ENCODE measurements around the gene GPC6. TPM values are rescaled to one million over a fixed set of nuclear protein-coding genes. Genes with fewer than 3 reads are reported as not detected.

The GPC6 gene
- polyA plus RNA-seq, 1 donor from 2014 or later, result 9.0 TPM

DNA sequence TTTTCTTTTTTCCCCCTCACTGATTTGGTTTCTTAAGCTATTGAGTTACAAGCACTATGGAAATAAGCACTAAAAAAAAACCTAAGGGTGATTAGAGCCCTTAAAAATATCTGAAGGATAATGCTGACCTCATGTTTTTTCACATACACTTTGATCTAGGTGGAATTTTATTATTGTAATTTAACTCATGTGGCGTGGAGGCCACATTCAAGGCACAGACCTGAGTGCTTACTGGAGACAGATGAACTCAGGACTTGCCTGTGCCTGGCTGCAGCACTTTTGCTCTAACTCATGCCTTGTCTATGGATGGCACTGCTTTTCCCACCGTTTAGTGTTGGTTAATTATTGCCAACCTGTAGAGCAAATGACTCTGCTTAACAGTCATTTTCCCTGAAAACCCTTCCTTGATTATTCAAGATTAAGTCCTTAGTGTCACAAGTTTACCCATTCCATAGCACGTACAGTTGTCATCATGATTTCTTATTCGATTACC lies 541.4 kb downstream of the GPC6 start:
- Histone ChIP-seq H3K9ac (ENCODE audit: low read length) (no peak overlapping the region), H3K4me2 (ENCODE audit: low read length) (no peak overlapping the region), H3K9me2 (ENCODE audit: insufficient read depth, low read length) (peaks cover 5% of the 10 kb centered on the region), H3K79me2 (replicated peaks; ENCODE audit: insufficient read depth, low read length) (no peaks in the 10 kb centered on the region), H3F3A (ENCODE audit: insufficient read depth, low read length, poor library complexity, severe bottlenecking) (no peaks in the 10 kb centered on the region), H2AFZ (ENCODE audit: low read depth, low read length) (no peak overlapping the region), H3K36me3 (ENCODE audit: insufficient read depth, low read length) (no peaks in the 10 kb centered on the region), H3K27me3 (ENCODE audit: insufficient read depth, low read depth, low read length) (no peaks in the 10 kb centered on the region), H3K9me3 (ENCODE audit: low read length) (no peaks in the 10 kb centered on the region), H4K20me1 (ENCODE audit: insufficient read depth) (no peaks in the 10 kb centered on the region), H3K27ac (ENCODE audit: low read length) (no peak overlapping the region), H3K4me3 (ENCODE audit: low read length) (no peak overlapping the region)
- TF ChIP-seq, protein P1, sequence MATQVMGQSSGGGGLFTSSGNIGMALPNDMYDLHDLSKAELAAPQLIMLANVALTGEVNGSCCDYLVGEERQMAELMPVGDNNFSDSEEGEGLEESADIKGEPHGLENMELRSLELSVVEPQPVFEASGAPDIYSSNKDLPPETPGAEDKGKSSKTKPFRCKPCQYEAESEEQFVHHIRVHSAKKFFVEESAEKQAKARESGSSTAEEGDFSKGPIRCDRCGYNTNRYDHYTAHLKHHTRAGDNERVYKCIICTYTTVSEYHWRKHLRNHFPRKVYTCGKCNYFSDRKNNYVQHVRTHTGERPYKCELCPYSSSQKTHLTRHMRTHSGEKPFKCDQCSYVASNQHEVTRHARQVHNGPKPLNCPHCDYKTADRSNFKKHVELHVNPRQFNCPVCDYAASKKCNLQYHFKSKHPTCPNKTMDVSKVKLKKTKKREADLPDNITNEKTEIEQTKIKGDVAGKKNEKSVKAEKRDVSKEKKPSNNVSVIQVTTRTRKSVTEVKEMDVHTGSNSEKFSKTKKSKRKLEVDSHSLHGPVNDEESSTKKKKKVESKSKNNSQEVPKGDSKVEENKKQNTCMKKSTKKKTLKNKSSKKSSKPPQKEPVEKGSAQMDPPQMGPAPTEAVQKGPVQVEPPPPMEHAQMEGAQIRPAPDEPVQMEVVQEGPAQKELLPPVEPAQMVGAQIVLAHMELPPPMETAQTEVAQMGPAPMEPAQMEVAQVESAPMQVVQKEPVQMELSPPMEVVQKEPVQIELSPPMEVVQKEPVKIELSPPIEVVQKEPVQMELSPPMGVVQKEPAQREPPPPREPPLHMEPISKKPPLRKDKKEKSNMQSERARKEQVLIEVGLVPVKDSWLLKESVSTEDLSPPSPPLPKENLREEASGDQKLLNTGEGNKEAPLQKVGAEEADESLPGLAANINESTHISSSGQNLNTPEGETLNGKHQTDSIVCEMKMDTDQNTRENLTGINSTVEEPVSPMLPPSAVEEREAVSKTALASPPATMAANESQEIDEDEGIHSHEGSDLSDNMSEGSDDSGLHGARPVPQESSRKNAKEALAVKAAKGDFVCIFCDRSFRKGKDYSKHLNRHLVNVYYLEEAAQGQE (IDR thresholded peaks at IDR 0.05; ENCODE audit: borderline replicate concordance), result no peak
- TF ChIP-seq TAF1 (IDR thresholded peaks at IDR 0.05; ENCODE audit: low read depth) (no peak), SMC3 (conservative IDR thresholded peaks at IDR 0.05; ENCODE audit: poor library complexity) (no peak), POLR2AphosphoS5 (IDR thresholded peaks at IDR 0.05) (no peak), EZH2 (IDR thresholded peaks at IDR 0.05; ENCODE audit: borderline replicate concordance, insufficient read depth, low read length, poor library complexity, severe bottlenecking) (no peak), RAD21 (conservative IDR thresholded peaks at IDR 0.05) (no peak), MXI1 (conservative IDR thresholded peaks at IDR 0.05; ENCODE audit: poor library complexity, severe bottlenecking) (no peak)
- TF ChIP-seq, protein P2, sequence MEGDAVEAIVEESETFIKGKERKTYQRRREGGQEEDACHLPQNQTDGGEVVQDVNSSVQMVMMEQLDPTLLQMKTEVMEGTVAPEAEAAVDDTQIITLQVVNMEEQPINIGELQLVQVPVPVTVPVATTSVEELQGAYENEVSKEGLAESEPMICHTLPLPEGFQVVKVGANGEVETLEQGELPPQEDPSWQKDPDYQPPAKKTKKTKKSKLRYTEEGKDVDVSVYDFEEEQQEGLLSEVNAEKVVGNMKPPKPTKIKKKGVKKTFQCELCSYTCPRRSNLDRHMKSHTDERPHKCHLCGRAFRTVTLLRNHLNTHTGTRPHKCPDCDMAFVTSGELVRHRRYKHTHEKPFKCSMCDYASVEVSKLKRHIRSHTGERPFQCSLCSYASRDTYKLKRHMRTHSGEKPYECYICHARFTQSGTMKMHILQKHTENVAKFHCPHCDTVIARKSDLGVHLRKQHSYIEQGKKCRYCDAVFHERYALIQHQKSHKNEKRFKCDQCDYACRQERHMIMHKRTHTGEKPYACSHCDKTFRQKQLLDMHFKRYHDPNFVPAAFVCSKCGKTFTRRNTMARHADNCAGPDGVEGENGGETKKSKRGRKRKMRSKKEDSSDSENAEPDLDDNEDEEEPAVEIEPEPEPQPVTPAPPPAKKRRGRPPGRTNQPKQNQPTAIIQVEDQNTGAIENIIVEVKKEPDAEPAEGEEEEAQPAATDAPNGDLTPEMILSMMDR (IDR thresholded peaks at IDR 0.05; ENCODE audit: poor library complexity, severe bottlenecking), result no peak

DNA sequence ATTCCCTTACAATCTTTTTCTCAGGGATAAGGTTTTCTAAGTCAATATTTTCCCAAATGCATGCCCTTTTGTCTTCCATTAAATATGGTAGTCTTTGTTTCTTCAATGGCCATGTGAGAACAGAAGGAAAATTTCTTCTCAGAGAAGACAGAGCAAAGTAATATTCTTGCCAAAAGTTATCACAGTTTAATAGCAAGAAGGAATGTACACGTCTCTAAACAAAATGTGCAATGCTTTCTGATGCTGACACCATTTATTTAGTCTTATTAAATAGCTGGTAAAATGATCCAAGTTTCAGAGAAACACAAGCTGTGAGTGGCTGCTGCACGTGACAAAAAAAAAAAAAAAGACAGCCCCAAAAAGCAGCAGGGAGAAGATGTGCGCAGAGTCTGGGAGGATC lies 542.5 kb downstream of the GPC6 start:
- H3K4me2 ChIP-seq (ENCODE audit: low read length), result no peak overlapping the region
- no peaks in the 10 kb centered on the region for H3F3A ChIP-seq (ENCODE audit: insufficient read depth, low read length, poor library complexity, severe bottlenecking)
- H3K4me3 ChIP-seq (ENCODE audit: low read length), result no peak overlapping the region
- H3K79me2 ChIP-seq (replicated peaks; ENCODE audit: insufficient read depth, low read length), result no peaks in the 10 kb centered on the region
- H3K27ac ChIP-seq (ENCODE audit: low read length), result no peak overlapping the region
- H3K27me3 ChIP-seq (ENCODE audit: insufficient read depth, low read depth, low read length), result no peaks in the 10 kb centered on the region
- H3K9ac ChIP-seq (ENCODE audit: low read length), result no peak overlapping the region
- no peak overlapping the region for H2AFZ ChIP-seq (ENCODE audit: low read depth, low read length)
- TF ChIP-seq POLR2AphosphoS5 (IDR thresholded peaks at IDR 0.05) (no peak), TAF1 (IDR thresholded peaks at IDR 0.05; ENCODE audit: low read depth) (no peak), SMC3 (conservative IDR thresholded peaks at IDR 0.05; ENCODE audit: poor library complexity) (no peak), EZH2 (IDR thresholded peaks at IDR 0.05; ENCODE audit: borderline replicate concordance, insufficient read depth, low read length, poor library complexity, severe bottlenecking) (no peak), RAD21 (conservative IDR thresholded peaks at IDR 0.05) (no peak), EP300 (conservative IDR thresholded peaks at IDR 0.05; ENCODE audit: poor library complexity, severe bottlenecking) (no peak), MXI1 (conservative IDR thresholded peaks at IDR 0.05; ENCODE audit: poor library complexity, severe bottlenecking) (no peak)
- TF ChIP-seq, protein P1 (IDR thresholded peaks at IDR 0.05; ENCODE audit: borderline replicate concordance), result no peak
- TF ChIP-seq, protein P2 (IDR thresholded peaks at IDR 0.05; ENCODE audit: poor library complexity, severe bottlenecking), result no peak
- peaks cover 5% of the 10 kb centered on the region for H3K9me2 ChIP-seq (ENCODE audit: insufficient read depth, low read length)
- H3K36me3 ChIP-seq (ENCODE audit: insufficient read depth, low read length), result no peaks in the 10 kb centered on the region
- H3K9me3 ChIP-seq (ENCODE audit: low read length), result no peaks in the 10 kb centered on the region
- no peaks in the 10 kb centered on the region for H4K20me1 ChIP-seq (ENCODE audit: insufficient read depth)

All from neural cell (in vitro differentiated cells).